GM18507 (cell line): ENCODE measurements around the gene S100A12.

Source experiments
- DNase-seq: peaks from one replicate; pipeline ENCODE4 v3.0.0; 2011; ENCODE audit warnings: low read depth; ENCODE audit not compliant: insufficient read length; ENCODE audit errors: extremely low spot score
- FAIRE-seq: peaks from 2 replicates; lab custom pipeline; 2011; peaks lifted over from hg19 to GRCh38; lab: Jason Lieb, UNC

Gene S100A12

DNA sequence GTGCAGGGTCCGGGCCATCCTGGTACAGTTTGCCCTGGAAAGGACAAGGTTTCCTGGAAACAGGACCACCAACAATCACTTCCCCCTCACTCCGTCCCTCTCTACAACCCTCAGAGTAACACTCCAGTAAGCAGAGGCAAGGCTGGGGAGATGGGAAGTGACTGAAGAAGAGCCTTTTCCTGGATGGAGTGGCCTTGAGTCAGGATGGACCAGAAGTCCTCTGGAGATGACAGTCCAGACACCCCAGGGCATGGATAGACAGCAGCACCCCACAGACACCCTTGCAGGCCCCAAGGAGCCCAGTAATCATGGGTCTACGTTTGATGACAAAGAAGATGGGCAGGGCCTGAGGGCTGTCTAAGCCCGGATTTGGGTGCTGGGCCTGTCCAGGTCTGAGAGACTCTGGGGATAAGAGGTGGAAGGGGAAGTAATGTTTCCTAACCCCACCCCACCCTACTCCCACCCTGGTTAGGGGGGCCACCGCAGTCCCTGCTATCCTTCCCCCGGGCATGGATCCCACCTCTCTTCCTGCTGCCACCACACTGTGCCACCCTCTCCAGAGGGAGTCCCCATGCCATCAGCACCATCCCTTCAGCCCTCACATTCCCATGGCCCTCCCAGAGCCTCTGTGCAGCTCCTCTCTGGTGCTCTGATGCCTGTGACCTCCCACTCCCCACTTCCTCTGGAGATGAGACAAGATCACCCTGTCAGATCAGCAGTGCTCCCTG lies 22.7 kb upstream of the S100A12 start:
- no peak for DNase-seq
- FAIRE-seq, result no peak

DNA sequence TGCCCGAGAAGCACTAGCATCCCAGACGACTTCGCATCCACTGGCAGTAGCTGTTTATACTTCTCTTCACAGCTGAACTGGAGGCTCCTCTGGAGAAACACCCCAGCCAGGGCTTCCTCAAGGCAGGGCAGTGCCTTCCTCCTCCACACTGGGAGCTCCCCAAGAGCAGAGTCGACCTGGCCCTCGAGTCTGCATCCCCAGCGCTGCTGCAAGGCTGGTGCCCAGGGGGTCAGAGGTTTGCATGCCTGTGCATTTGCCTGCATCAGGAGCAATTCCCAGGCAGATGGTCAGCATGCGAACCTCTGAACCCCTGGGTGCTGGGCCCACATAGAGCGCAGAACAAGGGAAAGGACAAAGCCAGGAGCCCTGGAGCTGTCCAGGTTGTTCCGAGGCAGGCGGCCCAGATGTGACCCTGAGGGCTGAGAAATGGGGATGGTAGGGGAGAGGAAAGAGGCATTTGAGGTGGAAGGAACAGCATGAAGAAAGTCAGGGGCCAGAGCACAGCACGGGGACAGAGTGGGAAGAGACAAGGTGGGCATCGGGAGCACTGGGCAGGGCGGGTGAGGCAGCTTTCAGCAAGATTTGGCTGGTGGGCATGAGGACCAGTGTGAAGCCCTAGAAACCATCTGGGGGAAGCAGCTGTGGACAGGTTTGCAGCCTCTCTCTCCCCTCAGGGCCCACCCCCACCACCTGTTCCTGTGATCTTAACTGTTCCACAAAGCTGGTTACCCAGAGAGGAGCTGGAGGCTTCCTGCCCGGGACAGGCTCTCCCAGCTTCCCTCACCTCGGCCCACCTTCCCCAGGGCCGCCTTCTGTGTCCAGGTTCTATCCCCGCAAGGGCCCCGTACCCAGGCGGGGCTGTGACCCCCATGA lies 21.9 kb upstream of the S100A12 start:
- no peak for DNase-seq
- no peak for FAIRE-seq

DNA sequence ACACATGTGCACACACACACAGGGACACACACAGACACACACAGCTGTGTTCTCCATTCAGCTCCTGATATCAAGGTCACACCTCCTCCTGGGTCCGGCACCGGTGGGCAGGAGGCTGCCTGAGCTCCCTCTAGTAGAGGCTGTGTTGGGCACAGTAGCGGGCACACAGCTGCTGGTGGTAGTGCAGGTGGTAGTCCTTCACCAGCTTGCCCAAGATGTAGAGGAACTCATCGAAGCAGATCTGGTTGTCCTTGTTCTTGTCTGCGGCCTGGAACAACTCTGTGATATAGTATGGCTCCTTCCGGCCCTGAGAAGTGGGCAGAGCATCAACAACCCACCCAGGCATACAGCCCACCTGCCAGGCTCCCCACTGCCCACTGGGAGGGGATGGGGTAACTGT lies 21.0 kb upstream of the S100A12 start:
- no peak for DNase-seq
- no peak for FAIRE-seq

GRCh38 chr1:153395776-153396175 lies 20.4 kb upstream of the S100A12 start:
- FAIRE-seq, result no peak
- no peak for DNase-seq

DNA sequence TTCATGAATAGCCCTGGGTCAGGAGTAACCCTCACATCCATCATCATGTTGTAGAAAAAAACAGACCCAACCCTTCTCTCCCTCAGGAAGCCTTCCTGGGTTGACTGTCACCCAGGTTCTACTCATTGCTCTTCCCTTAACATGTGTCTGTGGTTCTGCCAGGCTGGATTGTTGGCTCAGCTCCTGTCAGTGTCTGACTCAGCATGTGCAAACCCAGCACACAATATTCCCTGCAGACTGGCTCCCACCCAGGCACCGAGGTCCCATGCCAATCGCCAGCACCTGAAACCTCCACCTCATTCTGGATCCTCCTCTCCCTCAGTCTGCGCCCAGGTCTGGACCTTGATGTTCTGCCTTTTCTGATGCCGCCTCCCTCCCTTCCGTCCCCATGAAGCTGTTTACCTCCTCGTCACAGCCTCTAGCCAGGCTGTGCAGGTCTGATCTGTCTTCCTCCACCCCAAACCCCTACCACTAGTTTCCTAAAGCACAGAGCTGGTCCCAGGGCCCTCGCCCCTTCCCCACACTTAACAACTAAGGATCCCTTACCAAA lies 19.8 kb upstream of the S100A12 start:
- DNase-seq (no peak), FAIRE-seq (no peak)

DNA sequence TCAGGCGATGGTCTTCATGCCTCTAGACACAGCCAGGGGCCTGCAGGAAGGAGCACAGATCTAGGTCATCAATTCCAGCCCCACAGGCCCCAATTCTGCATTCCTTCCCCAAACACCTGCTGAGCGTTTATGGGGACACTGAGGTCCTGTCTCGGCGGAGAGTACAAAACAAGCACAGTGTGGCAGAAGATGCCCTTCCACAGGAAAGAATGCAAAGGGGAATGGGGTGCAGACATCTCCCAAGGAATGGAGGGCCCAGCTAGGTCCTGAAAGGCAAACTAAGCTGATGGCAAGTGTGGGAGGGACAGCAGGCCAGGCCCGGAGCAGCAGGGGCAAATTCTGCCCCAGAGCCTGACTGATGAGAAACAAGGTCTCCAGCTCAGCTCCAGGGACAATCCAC lies 19.0 kb upstream of the S100A12 start:
- FAIRE-seq (no peak), DNase-seq (no peak)

DNA sequence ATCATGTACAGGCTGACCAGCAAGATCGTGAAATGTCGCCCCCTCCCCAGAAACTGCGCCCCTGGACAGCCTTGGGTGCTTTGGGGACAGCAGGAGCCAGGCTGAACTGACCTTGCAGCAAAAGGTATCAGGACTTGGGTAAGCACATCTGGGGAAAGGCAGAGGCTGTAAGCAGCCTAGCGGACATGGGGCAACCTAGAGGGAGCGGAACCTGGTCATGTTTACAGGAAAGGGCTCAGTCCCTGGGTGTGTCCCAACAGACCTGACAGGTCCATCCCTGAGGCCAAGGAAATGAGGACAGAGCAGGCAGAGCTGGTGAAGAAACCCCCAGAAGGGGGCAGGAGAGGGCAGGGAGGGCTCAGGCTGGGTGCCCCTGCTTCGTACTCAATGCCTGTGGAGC lies 18.5 kb upstream of the S100A12 start:
- FAIRE-seq (no peak), DNase-seq (no peak)

GRCh38 chr1:153392822-153393221 lies 17.4 kb upstream of the S100A12 start:
- DNase-seq, result no peak
- no peak for FAIRE-seq

DNA sequence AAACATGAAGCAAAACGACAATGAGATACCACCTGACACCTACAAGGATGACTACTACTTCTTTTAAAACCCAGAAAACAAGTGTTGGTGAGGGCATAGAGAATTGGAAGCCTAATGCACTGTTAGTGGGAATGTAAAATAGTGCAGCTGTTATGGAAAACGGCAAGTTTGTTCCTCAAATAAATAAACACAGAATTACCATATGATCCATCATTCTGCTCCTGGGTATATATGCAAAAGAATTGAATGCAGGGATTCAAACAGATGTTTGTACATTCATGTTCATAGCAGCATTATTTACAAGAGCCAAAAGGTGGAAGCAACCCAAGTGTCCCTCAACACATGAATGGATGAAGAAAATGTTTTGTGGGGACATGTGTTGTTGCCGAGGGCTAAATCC lies 16.8 kb upstream of the S100A12 start:
- FAIRE-seq, result no peak
- DNase-seq, result no peak

- FAIRE-seq (no peak), DNase-seq (no peak)
These were observed 15.7 kb upstream of the S100A12 start, which contains the start of gene S100A8 for GRCh38 chr1:153390938-153391710. Gene S100A8 (minus strand): TSS chr1:153391073. CDS start chr1:153390535, 538 bp downstream.

GRCh38 chr1:153389973-153390879 lies 14.8 kb upstream of the S100A12 start:
- DNase-seq (no peak), FAIRE-seq (no peak)

DNA sequence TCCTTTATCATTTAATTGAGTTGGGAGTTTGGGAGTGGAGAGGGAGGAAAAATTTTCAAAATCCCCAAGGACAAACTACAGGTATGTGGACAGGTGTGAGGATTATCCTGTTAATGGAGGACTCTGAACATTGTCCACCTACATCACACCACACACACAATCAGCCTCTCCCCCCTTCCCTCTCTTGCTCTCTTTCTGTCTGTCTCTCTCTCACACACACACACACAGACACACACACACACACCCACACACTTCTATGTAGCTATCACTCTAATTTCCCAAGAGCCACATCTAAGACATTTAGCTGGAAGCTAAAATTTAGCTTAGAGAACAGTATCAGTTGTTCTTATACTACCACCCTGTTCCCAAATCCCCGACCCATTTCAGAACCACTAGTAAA lies 14.0 kb upstream of the S100A12 start:
- FAIRE-seq (no peak), DNase-seq (no peak)

- DNase-seq (no peak), FAIRE-seq (no peak)
These were observed 12.4 kb upstream of the S100A12 start for GRCh38 chr1:153387785-153388184.

DNA sequence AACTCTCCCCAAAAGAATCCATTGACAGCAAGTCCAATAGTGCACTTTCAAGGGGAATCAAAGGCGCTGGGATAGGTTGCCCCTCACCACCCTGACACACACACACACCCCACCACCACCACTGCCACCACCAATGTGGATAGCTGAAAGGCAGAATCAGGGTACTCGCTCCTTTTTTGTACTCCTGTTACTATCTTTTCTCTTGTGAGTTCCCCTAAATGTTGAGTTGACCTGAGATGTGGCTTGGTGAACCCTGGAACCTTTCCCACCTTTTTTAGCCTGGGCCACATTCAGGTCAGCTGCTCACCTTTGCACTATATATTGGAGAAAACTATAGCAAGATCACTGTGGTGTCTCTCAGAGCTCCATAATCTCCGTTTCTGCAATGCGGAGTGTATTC lies 11.6 kb upstream of the S100A12 start:
- FAIRE-seq (no peak), DNase-seq (no peak)

- DNase-seq (no peak), FAIRE-seq (no peak)
These were observed 11.1 kb upstream of the S100A12 start for GRCh38 chr1:153386500-153386901.

DNA sequence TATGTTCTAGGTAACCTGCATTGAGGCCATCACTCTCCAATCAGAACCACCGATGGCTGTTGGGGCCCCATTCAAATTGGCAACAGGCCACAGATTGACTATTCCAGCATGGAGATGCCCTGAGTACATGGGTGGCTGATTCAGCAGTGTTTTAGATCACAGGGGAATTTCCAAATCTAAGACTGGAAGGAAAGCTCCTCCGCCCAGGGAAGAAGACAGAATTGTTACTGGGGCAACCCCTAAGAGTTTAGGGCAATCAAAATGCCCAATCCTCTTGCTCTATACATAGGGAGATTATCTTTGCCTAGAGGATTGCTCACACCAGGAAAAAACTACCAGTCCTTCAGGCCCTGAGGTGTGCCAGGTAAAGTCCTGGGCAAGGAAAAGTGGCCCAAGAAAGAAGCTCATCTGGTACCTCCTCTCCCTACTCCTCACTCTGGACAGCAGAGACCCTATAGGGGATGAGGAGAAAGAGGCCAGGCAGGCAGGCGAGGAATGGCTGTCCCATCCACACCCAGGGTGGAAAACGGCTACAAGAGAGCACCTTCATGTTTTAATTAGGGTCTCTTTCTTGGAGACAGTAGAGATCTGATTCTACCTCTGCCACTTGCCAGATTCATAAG lies 9.6 kb upstream of the S100A12 start:
- no peak for DNase-seq
- FAIRE-seq, result no peak

DNA sequence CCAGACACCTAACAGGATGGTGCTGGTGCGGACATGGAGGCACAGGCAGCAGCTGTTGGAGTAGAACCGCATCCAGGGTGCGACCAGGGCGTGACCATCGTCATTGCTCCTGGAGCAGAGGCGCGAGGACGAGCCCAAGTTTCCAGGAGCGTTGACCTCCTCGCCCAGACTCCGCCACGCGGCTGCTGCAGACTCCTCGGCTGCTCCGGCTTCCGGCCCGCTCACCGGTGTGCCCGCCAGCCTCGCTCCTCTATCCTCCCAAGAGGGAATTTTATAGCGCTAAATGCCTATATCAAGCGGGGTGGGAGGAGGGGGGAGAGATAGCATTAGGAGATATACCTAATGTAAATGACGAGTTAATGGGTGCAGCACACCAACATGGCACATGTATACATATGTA lies 5.3 kb upstream of the S100A12 start:
- no peak for DNase-seq
- no peak for FAIRE-seq

GRCh38 chr1:153379591-153379990 lies 4.2 kb upstream of the S100A12 start:
- no peak for FAIRE-seq
- DNase-seq, result no peak
